Stimulated activated naive CD8-positive, alpha-beta T cell treated with anti-CD3 and anti-CD28 coated beads, Interleukin-15, Interleukin-2, amounts not matched to agents 100 ng/mL and 50 ng/mL, for 24 hours (primary cell): Measurements from ENCODE around the gene COG1.

ENCODE experiments used
- H3K27ac Mint-ChIP-seq: one replicate; pipeline ENCODE4 v1.8.0; 2021; ENCODE audit warnings: mild to moderate bottlenecking, mixed read lengths
- H3K27me3 Mint-ChIP-seq: one replicate; pipeline ENCODE4 v1.8.0; 2021; ENCODE audit warnings: mixed read lengths
- H3K36me3 Mint-ChIP-seq: one replicate; pipeline ENCODE4 v1.8.0; 2021; ENCODE audit warnings: low read depth, mixed read lengths
- H3K4me1 Mint-ChIP-seq: one replicate; pipeline ENCODE4 v1.8.0; 2021; ENCODE audit warnings: low read depth, mixed read lengths
- H3K4me3 Mint-ChIP-seq: one replicate; pipeline ENCODE4 v1.8.0; 2021; ENCODE audit warnings: mild to moderate bottlenecking, mixed read lengths
- H3K9me3 Mint-ChIP-seq: one replicate; pipeline ENCODE4 v1.8.0; 2021; ENCODE audit warnings: mixed read lengths

The COG1 gene

GRCh38 chr17:73187203-73187769 lies 5.6 kb upstream of the COG1 start:
- Mint-ChIP-seq H3K27ac (no peak overlapping the region), H3K4me3 (no peak overlapping the region), H3K9me3 (no peaks in the 10 kb centered on the region), H3K27me3 (no peaks in the 10 kb centered on the region), H3K36me3 (peaks cover 5% of the 10 kb centered on the region), H3K4me1 (peaks cover 6% of the 10 kb centered on the region)

DNA sequence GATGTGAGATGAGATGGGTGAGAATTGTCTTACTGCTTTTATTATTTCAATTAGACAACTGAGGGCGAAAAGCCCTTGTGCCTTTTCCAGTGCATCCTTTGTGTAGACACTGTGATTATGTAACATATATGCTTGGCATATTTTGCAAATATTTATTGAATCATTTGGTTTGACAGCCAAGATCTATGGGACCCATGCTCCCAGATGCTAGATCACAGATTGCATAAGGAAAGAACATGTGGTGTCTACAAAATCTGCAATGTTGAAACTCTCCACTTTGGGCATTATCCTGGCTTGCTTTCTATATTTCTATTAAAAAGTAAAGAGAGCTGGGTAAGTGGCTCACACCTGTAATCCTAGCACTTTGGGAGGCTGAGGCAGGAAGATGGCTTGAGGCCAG lies 4.8 kb upstream of the COG1 start:
- H3K4me3 Mint-ChIP-seq = no peak overlapping the region
- no peak overlapping the region for H3K27ac Mint-ChIP-seq
- H3K4me1 Mint-ChIP-seq = peaks cover 6% of the 10 kb centered on the region
- no peaks in the 10 kb centered on the region for H3K27me3 Mint-ChIP-seq
- no peaks in the 10 kb centered on the region for H3K9me3 Mint-ChIP-seq
- H3K36me3 Mint-ChIP-seq = peaks cover 5% of the 10 kb centered on the region

DNA sequence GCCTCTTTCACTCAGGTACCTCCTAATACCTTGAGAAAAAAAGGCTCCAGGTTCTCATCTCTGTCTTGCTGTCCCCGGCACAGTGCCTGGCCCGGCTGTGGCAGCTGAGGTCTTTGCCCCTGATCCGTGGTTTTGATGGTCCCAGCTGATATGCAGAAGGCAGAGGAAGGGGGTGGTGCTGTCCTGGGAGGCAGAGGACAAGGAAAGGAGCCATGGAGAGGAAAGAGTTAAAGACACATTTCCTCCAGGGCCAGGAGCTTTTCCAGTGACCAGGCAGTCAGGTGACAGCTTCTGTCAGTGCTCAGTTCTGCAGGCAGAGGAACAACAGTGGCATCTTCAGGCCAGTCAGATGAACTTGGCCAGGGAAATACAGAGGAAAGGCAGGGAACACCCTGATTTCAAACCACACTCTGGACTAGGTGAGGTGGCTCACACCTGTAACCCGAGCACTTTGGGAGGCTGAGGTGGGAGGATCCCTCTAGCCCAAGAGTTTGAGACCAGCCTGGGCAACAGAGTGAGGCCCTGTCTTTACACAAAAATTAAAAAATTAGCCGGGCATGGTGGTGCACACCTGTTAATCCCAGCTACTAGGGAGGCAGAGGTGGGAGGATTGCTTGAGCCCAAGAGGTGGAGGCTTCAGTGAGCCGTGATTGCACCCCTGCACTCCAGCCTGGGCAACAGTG lies 3.3 kb upstream of the COG1 start:
- H3K4me3 Mint-ChIP-seq = no peak overlapping the region
- H3K36me3 Mint-ChIP-seq = peaks cover 5% of the 10 kb centered on the region
- no peaks in the 10 kb centered on the region for H3K27me3 Mint-ChIP-seq
- H3K27ac Mint-ChIP-seq = no peak overlapping the region
- peaks cover 15% of the 10 kb centered on the region for H3K4me1 Mint-ChIP-seq
- H3K9me3 Mint-ChIP-seq = no peaks in the 10 kb centered on the region

GRCh38 chr17:73191443-73192205 lies 1.2 kb upstream of the COG1 start:
- Mint-ChIP-seq H3K27ac (peak overlapping the region; percentile 99), H3K36me3 (peaks cover 12% of the 10 kb centered on the region), H3K27me3 (no peaks in the 10 kb centered on the region), H3K4me1 (peaks cover 23% of the 10 kb centered on the region), H3K4me3 (peak overlapping the region; percentile 94), H3K9me3 (no peaks in the 10 kb centered on the region)

DNA sequence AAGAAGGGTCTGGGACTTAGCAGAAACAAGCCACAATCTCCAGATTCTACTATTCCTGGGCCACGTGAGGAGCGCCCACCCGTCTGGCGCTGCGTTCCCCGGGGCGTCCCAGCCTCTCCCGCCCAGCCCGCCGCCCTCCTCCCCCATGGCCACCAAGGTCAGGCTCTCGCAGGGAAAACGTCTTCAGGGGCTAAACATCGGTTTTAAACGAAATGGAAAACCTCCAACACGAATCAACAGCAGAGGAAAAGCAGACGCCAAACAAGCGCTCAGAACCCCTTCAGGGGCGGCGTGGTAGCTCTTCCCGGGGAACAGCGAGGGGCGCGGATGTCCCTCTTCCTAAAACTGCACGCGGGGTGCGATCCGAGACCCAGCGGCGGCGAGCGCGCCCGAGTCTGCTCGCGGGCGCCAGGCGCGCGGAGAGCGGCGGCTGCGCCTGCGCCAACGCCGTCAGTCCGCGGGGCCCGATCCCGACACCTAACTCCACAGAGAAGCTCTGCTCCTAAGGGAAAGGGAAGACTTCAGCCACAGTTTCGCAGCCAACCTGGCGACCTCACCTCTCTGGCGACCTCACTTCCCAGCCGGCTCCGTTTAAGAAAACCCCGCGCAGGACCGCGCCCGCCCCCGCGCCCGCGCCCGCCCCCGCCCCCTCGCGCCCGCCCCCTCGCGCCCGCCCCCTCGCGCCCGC lies 505 bp upstream of the COG1 start:
- peaks cover 19% of the 10 kb centered on the region for H3K36me3 Mint-ChIP-seq

DNA sequence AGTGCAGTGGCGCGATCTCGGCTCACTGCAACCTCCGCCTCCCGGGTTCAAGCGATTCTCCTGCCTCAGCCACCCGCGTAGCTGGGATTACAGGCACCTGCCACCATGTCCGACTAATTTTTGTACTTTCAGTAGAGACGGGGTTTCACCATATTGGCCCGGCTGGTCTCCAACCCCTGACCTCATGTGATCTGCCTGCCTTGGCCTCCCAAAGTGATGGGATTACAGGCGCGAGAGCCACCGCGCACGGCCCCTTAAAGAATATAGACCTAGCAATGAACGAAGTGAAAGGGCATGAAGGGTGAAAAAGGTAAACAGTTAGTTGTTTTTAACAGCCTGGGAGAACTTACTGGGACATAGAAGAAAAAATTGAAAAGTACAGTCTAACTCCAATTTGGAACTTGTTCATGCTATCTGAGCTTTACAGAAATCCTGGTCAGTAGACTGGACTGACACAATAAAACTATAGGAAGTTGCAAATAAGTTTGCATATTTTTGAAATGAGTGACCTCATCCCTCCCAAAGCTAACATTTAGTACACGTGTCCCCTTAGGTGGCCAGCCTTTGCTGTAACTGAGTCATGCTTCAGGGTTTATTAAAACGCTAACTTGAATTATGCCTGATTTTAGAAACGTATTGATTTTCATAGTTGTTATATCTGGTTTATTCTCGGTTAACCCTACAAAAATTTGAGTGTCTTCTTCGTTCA lies 1.8 kb downstream of the COG1 start:
- peaks cover 33% of the 10 kb centered on the region for H3K36me3 Mint-ChIP-seq
- H3K27ac Mint-ChIP-seq = no peak overlapping the region
- H3K27me3 Mint-ChIP-seq = no peaks in the 10 kb centered on the region
- H3K9me3 Mint-ChIP-seq = no peaks in the 10 kb centered on the region
- peaks cover 23% of the 10 kb centered on the region for H3K4me1 Mint-ChIP-seq
- H3K4me3 Mint-ChIP-seq = peak overlapping the region; percentile 16

More for the DNA sequence above, 505 bp upstream of the COG1 start:
- Mint-ChIP-seq H3K4me3 (peak overlapping the region; percentile 94), H3K27ac (peak overlapping the region; percentile 99), H3K27me3 (no peaks in the 10 kb centered on the region), H3K9me3 (no peaks in the 10 kb centered on the region), H3K4me1 (peaks cover 23% of the 10 kb centered on the region)

GRCh38 chr17:73196500-73196899 lies 3.6 kb downstream of the COG1 start:
- Mint-ChIP-seq H3K27me3 (no peaks in the 10 kb centered on the region), H3K36me3 (peaks cover 49% of the 10 kb centered on the region), H3K4me3 (no peak overlapping the region), H3K9me3 (no peaks in the 10 kb centered on the region), H3K4me1 (peaks cover 19% of the 10 kb centered on the region), H3K27ac (peak overlapping the region; percentile 20)

DNA sequence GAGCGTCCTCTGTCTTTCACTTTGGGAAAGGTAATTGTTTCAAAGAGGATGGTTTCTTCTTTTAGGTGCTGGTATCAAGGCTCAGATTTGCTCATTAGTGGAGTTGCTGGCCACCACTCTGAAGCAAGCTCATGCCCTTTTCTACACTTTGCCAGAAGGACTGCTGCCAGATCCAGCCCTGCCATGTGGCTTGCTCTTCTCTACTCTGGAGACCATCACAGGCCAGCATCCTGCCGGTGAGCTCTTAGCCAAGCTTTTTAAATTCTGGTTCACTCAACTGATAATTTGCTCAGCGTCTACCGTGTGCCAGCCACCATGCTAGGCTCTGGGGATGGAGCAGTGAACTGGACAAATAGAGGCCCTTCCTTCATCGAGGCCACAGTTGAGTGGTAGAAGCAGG lies 4.3 kb downstream of the COG1 start:
- Mint-ChIP-seq H3K4me3 (no peak overlapping the region), H3K9me3 (no peaks in the 10 kb centered on the region), H3K4me1 (peaks cover 16% of the 10 kb centered on the region), H3K27me3 (no peaks in the 10 kb centered on the region), H3K36me3 (peaks cover 54% of the 10 kb centered on the region), H3K27ac (no peak overlapping the region)

DNA sequence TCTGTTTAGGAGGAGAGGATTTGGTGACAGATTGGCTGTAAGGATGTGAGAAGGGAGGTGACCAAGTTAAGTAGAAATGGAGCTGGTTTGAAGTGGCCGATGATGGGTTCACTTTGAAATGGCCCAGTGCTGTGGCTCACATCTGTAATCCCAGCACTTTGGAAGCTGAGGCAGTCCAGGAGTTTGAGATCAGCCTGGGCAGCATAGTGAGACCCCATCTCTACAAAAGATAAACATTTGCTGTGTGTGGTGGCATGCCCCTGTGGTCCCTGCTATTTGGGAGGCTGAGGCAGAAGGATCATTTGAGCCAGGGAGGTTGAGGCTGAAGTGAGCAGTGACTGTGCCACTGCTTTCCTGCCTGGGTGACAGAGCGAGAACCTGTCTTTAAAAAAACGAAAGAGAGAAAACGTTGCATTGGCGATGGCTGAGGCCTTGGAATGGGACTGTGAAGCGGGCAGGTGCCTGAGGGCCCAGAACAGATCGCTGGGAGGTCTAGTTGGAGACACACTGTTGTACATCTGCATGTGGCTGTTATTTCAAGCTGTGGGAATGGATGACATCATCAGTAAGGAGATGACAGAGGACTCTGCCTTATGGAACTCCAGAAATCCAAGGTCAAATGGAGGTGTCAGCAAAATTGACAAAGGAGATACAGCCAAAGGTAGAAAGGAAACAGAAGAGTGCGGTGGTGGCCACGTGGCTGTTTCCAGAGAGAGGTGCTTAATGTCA lies 5.5 kb downstream of the COG1 start:
- Mint-ChIP-seq H3K4me3 (no peak overlapping the region), H3K36me3 (peaks cover 65% of the 10 kb centered on the region), H3K27ac (peak overlapping the region; percentile 11), H3K9me3 (no peaks in the 10 kb centered on the region), H3K27me3 (no peaks in the 10 kb centered on the region), H3K4me1 (peaks cover 27% of the 10 kb centered on the region)

GRCh38 chr17:73198930-73199260 lies 6.0 kb downstream of the COG1 start:
- Mint-ChIP-seq H3K4me1 (peaks cover 27% of the 10 kb centered on the region), H3K36me3 (peaks cover 71% of the 10 kb centered on the region), H3K9me3 (no peaks in the 10 kb centered on the region), H3K27me3 (no peaks in the 10 kb centered on the region), H3K4me3 (no peak overlapping the region), H3K27ac (no peak overlapping the region)

DNA sequence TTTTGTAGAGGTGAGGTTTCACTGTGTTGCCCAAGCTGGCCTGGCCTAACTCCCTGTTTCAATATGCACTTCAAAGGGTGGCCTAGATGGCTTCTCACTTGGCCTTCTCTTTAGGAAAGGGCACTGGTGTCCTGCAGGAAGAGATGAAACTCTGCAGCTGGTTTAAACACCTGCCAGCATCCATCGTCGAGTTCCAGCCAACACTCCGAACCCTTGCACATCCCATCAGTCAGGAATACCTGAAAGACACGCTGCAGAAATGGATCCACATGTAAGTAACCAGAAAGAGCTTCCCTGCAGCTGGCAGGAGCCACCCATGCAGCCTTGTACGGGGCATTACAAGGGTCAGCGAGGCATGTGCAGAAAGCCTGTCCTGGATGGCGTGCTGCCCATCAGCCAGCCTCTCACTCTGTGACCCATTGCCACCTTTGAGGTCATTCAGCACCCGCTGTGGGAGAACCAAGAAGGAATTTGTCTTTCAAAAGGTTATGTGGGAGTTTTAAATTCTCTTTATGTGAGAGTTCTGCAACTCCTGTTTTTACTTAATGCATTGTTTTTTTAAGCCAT lies 7.0 kb downstream of the COG1 start:
- peaks cover 29% of the 10 kb centered on the region for H3K4me1 Mint-ChIP-seq
- peaks cover 77% of the 10 kb centered on the region for H3K36me3 Mint-ChIP-seq
- no peaks in the 10 kb centered on the region for H3K9me3 Mint-ChIP-seq

GRCh38 chr17:73200476-73200875 lies 7.6 kb downstream of the COG1 start:
- Mint-ChIP-seq H3K9me3 (no peaks in the 10 kb centered on the region), H3K4me3 (no peak overlapping the region), H3K36me3 (peaks cover 82% of the 10 kb centered on the region), H3K4me1 (peaks cover 31% of the 10 kb centered on the region), H3K27me3 (no peaks in the 10 kb centered on the region), H3K27ac (no peak overlapping the region)

More for the DNA sequence above, 7.0 kb downstream of the COG1 start:
- no peak overlapping the region for H3K4me3 Mint-ChIP-seq
- no peaks in the 10 kb centered on the region for H3K27me3 Mint-ChIP-seq
- H3K27ac Mint-ChIP-seq = no peak overlapping the region

DNA sequence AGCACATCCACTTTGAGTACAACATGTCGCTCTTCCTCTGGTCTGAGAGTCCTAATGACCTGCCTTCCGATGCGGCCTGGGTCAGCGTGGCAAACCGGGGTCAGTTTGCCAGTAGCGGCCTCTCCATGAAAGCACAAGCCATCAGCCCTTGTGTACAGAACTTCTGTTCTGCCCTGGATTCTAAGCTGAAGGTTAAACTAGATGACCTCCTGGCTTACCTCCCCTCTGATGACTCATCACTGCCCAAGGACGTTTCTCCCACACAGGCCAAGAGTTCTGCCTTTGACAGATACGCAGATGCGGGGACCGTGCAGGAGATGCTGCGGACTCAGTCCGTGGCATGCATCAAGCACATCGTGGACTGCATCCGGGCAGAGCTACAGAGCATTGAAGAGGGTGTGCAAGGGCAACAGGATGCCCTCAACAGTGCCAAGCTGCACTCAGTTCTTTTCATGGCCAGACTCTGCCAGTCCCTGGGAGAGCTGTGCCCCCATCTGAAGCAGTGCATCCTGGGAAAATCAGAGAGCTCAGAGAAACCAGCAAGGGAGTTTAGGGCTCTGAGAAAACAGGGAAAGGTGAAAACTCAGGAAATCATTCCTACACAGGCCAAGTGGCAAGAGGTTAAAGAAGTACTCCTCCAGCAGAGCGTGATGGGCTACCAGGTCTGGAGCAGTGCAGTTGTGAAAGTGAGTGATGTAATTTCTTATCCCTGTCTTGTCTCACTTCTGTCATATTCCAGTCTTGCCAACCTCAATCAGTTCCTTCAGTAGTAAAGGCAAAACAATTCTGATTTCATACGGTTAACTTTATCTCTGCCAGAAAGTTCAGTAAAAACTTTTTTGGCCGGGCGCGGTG lies 8.6 kb downstream of the COG1 start:
- no peaks in the 10 kb centered on the region for H3K9me3 Mint-ChIP-seq
- no peaks in the 10 kb centered on the region for H3K27me3 Mint-ChIP-seq
- peak overlapping the region; percentile 42 for H3K27ac Mint-ChIP-seq
- H3K4me3 Mint-ChIP-seq = no peak overlapping the region
- peaks cover 32% of the 10 kb centered on the region for H3K4me1 Mint-ChIP-seq
- peaks cover 87% of the 10 kb centered on the region for H3K36me3 Mint-ChIP-seq
